HL-60 (cell line): Measurements from ENCODE around the gene SF3B4.

Source experiments
- DNase-seq, 2 experiments: peaks; one replicate each; pipeline ENCODE4 v3.0.0-alpha.2; 2010 to 2020; ENCODE audit warnings: low read depth in 1 of 2, low spot score in 1 of 2
- H3K27ac ChIP-seq: fragments of 250-450 bp; sonication (Bioruptor Pico); replicated peaks from 2 replicates; pipeline ENCODE4 v1.5.1; 2020; ENCODE audit warnings: mild to moderate bottlenecking, moderate library complexity
- H3K27me3 ChIP-seq: fragments of 250-450 bp; sonication (Bioruptor Pico); 2 replicates; pipeline ENCODE4 v1.5.1; 2021; ENCODE audit warnings: mild to moderate bottlenecking, moderate library complexity; ENCODE audit not compliant: insufficient read depth, poor library complexity, severe bottlenecking
- H3K4me3 ChIP-seq: replicated peaks from 2 replicates; pipeline ENCODE4 v1.5.1; 2011; ENCODE audit warnings: mild to moderate bottlenecking, control low read depth, low read length; ENCODE audit not compliant: insufficient read depth
- CTCF ChIP-seq: IDR thresholded peaks from one replicate; pipeline ENCODE4 v1.5.1; 2011; ENCODE audit warnings: low read length, control low read depth, inconsistent platforms; ENCODE audit not compliant: insufficient read depth
- GABPA ChIP-seq: IDR thresholded peaks from 2 replicates; pipeline ENCODE4 v1.6.1; 2012; ENCODE audit warnings: low read depth
- POLR2AphosphoS5 ChIP-seq: IDR thresholded peaks from 2 replicates; pipeline ENCODE4 v1.6.1; 2012; ENCODE audit warnings: low read depth
- REST ChIP-seq: IDR thresholded peaks from 2 replicates; pipeline ENCODE4 v1.6.1; 2012; ENCODE audit warnings: low read depth; ENCODE audit not compliant: insufficient replicate concordance
- SPI1 ChIP-seq: IDR thresholded peaks from 2 replicates; pipeline ENCODE4 v1.6.1; 2012; ENCODE audit warnings: low read depth, mild to moderate bottlenecking, borderline replicate concordance

The SF3B4 gene

GRCh38 chr1:149967041-149967440 is 39.4 kb upstream of the SF3B4 start:
- TF ChIP-seq GABPA (no peak), REST (no peak), POLR2AphosphoS5 (no peak), SPI1 (no peak), CTCF (no peak)
- DNase-seq: no peak
- Histone ChIP-seq H3K27ac (no peak overlapping the region), H3K27me3 (no peaks in the 10 kb centered on the region), H3K4me3 (no peak overlapping the region)

GRCh38 chr1:149966405-149966804 is 38.8 kb upstream of the SF3B4 start:
- Histone ChIP-seq H3K27me3 (no peaks in the 10 kb centered on the region), H3K4me3 (no peak overlapping the region), H3K27ac (no peak overlapping the region)
- DNase-seq: no peak
- TF ChIP-seq SPI1: no peak
- no peak for TF ChIP-seq CTCF
- TF ChIP-seq REST: no peak
- TF ChIP-seq POLR2AphosphoS5: no peak
- TF ChIP-seq GABPA: no peak

- no peaks in the 10 kb centered on the region for H3K27me3 ChIP-seq
- no peak for DNase-seq
- no peak overlapping the region for H3K27ac ChIP-seq
- TF ChIP-seq GABPA (no peak), CTCF (no peak), POLR2AphosphoS5 (no peak), SPI1 (no peak), REST (no peak)
- no peak overlapping the region for H3K4me3 ChIP-seq
These were observed 37.8 kb upstream of the SF3B4 start for GRCh38 chr1:149965440-149965839.
